ENCODE data around the gene GREM2. TPM values are rescaled to one million over a fixed set of nuclear protein-coding genes. Genes with fewer than 3 reads are reported as not detected.

GREM2 gene
- polyA plus RNA-seq, 2 of the 4 experiments (the other 2 are of a cell fraction), result 0.13 to 0.59 TPM

DNA sequence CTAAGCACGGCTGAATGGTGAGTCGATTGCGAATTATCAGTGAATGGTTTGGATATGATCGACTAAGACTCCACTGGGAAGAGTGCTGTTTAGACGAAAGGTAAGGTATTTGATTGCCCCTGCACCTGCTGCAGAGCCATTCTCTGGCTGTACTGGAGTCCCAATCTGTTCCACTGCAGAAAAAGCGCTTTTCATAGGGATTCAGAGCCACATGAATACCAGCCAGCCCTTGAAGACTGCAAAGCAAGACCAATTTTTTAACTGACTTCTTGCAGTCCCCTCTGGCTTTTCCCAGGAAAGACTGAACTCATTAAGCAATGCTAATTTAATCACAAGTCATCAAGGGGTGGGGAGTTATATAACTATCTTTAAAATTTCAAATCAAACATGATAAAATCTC, 1.3 kb downstream of the GREM2 start (continued):
- TF ChIP-seq, protein P1, sequence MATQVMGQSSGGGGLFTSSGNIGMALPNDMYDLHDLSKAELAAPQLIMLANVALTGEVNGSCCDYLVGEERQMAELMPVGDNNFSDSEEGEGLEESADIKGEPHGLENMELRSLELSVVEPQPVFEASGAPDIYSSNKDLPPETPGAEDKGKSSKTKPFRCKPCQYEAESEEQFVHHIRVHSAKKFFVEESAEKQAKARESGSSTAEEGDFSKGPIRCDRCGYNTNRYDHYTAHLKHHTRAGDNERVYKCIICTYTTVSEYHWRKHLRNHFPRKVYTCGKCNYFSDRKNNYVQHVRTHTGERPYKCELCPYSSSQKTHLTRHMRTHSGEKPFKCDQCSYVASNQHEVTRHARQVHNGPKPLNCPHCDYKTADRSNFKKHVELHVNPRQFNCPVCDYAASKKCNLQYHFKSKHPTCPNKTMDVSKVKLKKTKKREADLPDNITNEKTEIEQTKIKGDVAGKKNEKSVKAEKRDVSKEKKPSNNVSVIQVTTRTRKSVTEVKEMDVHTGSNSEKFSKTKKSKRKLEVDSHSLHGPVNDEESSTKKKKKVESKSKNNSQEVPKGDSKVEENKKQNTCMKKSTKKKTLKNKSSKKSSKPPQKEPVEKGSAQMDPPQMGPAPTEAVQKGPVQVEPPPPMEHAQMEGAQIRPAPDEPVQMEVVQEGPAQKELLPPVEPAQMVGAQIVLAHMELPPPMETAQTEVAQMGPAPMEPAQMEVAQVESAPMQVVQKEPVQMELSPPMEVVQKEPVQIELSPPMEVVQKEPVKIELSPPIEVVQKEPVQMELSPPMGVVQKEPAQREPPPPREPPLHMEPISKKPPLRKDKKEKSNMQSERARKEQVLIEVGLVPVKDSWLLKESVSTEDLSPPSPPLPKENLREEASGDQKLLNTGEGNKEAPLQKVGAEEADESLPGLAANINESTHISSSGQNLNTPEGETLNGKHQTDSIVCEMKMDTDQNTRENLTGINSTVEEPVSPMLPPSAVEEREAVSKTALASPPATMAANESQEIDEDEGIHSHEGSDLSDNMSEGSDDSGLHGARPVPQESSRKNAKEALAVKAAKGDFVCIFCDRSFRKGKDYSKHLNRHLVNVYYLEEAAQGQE (IDR thresholded peaks at IDR 0.05), result no peak

DNA sequence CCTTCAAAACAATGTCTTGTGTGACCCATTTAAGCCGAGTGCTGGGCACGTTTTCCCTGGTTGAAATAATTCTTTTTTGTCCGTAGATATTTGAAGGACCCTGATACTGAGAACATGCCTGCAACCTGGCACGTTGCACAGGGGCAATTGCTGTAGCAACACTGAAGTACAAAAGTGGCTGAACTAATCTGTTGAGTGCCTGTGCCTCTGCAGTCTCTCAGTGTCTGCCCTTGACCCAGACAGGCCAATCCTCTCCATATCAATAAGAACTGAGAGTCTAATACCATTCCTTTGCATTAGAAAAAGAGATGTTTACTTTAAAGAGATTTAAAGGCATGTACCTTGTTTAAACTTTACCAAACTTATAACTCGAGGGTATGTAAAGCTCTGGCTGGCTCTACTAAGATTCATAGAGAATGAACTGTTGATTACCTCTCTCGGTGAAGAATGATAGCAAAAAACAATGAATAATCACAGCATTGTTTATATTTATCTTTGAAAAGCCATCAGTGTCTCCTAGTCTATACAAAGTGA, 2.4 kb downstream of the GREM2 start:
- DNase-seq (ENCODE audit: low read depth in 1 of 2, low spot score in 1 of 2) (no peak), ATAC-seq (no peak), FAIRE-seq (no peak)
- ChIA-PET POLR2A (no interaction called here), CTCF (interaction anchor here (0.5 to 2.5 kb wide), 13 partner anchors 9 to 910 kb away, joined by 3 to 17 read pairs (median 5); partner anchors contain the start of gene FH)
- TF ChIP-seq, protein P2, sequence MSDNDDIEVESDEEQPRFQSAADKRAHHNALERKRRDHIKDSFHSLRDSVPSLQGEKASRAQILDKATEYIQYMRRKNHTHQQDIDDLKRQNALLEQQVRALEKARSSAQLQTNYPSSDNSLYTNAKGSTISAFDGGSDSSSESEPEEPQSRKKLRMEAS (IDR thresholded peaks at IDR 0.05), result no peak
- TF ChIP-seq SMC3 (IDR thresholded peaks at IDR 0.05), result no peak
- TF ChIP-seq JUNB (IDR thresholded peaks at IDR 0.05), result no peak
- TF ChIP-seq CBX8 (IDR thresholded peaks at IDR 0.05), result no peak
- TF ChIP-seq EHF (CRISPR knock-in tag; IDR thresholded peaks at IDR 0.05), result no peak
- TF ChIP-seq FOXS1 (CRISPR knock-in tag; IDR thresholded peaks at IDR 0.05), result no peak
- H3K4me1 ChIP-seq, result peaks cover 11% of the 10 kb centered on the region; the same call in 1 of the 3 replicates
- no peak overlapping the region for H3K4me2 ChIP-seq
- H3K4me3 ChIP-seq, result no peak overlapping the region
- WGBS (ENCODE audit: missing lambda C conversion rate), result 32% methylated on average over 6 of the region's 6 CpGs
- no peaks in the 10 kb centered on the region for H3K9me3 ChIP-seq
- no peak overlapping the region for H3K27ac ChIP-seq

DNA sequence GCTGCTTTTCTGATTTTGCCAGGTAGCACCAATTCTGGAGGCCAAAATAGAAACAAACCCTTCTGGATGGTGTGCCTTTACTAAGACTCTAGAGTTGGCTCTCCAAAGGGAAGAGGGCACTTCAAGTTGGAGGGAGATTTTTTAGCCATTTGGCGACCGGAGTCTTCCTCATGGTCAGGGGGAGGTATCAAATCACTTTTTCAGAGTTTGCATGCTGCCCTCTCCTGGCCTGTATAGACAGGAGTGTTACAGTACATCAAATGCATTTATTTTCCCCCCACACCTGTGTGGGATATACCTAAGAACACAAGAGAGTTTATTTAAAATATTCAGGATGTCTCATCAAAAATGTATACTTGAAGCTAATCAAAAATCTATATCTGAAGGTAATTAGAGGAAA, 3.2 kb downstream of the GREM2 start:
- POLR2A ChIA-PET, result no interaction called here
- no peaks in the 10 kb centered on the region for H3K9me3 ChIP-seq
- H3K27ac ChIP-seq, result peak overlapping the region in 1 of 2 experiments; percentile 52; a peak in 2 of 6 replicates
- DNase-seq (ENCODE audit: low read depth in 1 of 2, low spot score in 1 of 2), result peak; percentile 32 to 38
- H3K4me3 ChIP-seq, result no peak overlapping the region
- peaks cover 11% of the 10 kb centered on the region; the same call in 1 of the 3 replicates for H3K4me1 ChIP-seq
- FAIRE-seq, result no peak
- peak; percentile 58 to 73; a peak in 3 of 6 replicates for ATAC-seq
- 17% methylated on average over 2 of the region's 2 CpGs for WGBS (ENCODE audit: missing lambda C conversion rate)
- TF ChIP-seq, protein P2 (IDR thresholded peaks at IDR 0.05), result 0 out of 2 replicates have a peak, but pooled peaks have one; percentile 18
- TF ChIP-seq, protein P3, sequence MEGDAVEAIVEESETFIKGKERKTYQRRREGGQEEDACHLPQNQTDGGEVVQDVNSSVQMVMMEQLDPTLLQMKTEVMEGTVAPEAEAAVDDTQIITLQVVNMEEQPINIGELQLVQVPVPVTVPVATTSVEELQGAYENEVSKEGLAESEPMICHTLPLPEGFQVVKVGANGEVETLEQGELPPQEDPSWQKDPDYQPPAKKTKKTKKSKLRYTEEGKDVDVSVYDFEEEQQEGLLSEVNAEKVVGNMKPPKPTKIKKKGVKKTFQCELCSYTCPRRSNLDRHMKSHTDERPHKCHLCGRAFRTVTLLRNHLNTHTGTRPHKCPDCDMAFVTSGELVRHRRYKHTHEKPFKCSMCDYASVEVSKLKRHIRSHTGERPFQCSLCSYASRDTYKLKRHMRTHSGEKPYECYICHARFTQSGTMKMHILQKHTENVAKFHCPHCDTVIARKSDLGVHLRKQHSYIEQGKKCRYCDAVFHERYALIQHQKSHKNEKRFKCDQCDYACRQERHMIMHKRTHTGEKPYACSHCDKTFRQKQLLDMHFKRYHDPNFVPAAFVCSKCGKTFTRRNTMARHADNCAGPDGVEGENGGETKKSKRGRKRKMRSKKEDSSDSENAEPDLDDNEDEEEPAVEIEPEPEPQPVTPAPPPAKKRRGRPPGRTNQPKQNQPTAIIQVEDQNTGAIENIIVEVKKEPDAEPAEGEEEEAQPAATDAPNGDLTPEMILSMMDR (IDR thresholded peaks at IDR 0.05), result peak; percentile 80
- TF ChIP-seq SMC3 (IDR thresholded peaks at IDR 0.05) (peak; percentile 79), BHLHE40 (IDR thresholded peaks at IDR 0.05; ENCODE audit: low read depth, low read length) (no peak), RAD21 (conservative IDR thresholded peaks at IDR 0.05 in 1 of 2, IDR thresholded peaks at IDR 0.05 in 1 of 2) (peak; percentile 72 to 78)
- TF ChIP-seq, protein P4, sequence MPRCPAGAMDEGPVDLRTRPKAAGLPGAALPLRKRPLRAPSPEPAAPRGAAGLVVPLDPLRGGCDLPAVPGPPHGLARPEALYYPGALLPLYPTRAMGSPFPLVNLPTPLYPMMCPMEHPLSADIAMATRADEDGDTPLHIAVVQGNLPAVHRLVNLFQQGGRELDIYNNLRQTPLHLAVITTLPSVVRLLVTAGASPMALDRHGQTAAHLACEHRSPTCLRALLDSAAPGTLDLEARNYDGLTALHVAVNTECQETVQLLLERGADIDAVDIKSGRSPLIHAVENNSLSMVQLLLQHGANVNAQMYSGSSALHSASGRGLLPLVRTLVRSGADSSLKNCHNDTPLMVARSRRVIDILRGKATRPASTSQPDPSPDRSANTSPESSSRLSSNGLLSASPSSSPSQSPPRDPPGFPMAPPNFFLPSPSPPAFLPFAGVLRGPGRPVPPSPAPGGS (IDR thresholded peaks at IDR 0.05), result no peak
- CTCF ChIA-PET, result interaction anchor here (0.6 to 2.5 kb wide), 19 partner anchors 10 to 580 kb away, joined by 3 to 17 read pairs (median 4); no protein-coding TSS in a partner anchor
- H3K4me2 ChIP-seq, result peak overlapping the region; percentile 29; the same call in 2 of the 3 replicates

DNA sequence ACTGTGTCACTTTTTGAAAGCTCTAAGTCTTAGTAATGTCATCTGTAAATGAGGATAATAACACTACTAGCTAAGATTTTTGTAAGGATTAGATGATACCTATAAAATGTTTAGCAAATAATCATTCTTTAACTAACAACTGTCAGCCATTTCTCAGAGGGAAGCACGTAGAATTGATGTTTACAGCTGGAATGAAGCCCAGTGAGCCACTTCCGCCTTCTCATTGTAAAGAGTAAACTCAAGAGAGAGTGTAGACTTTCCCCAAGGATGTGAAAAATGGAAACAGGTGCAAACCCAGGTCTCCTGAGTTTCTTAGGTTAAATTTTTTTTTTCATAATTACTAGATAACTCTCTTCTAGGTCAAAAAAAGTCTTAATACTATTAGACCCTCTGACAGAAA, 4.9 kb downstream of the GREM2 start:
- CTCF ChIA-PET, result interaction anchor here (0.6 to 1.3 kb wide), 3 partner anchors 302 to 417 kb away, joined by 3 to 4 read pairs (median 4); no protein-coding TSS in a partner anchor
- Histone ChIP-seq H3K4me2 (no peak overlapping the region), H3K4me3 (no peak overlapping the region), H3K9me3 (no peaks in the 10 kb centered on the region), H3K4me1 (0 out of 3 replicates have a peak, but pooled peaks cover 6% of the 10 kb centered on the region), H3K27ac (no peak overlapping the region)
- TF ChIP-seq, protein P5, sequence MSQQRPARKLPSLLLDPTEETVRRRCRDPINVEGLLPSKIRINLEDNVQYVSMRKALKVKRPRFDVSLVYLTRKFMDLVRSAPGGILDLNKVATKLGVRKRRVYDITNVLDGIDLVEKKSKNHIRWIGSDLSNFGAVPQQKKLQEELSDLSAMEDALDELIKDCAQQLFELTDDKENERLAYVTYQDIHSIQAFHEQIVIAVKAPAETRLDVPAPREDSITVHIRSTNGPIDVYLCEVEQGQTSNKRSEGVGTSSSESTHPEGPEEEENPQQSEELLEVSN (IDR thresholded peaks at IDR 0.05; ENCODE audit: borderline replicate concordance, low read depth), result no peak
- TF ChIP-seq RFX5 (IDR thresholded peaks at IDR 0.05), result no peak
- TF ChIP-seq FOSB (CRISPR knock-in tag; IDR thresholded peaks at IDR 0.05), result no peak
- TF ChIP-seq NR3C1 (IDR thresholded peaks at IDR 0.05), result no peak
- ATAC-seq, result no peak
- POLR2A ChIA-PET, result no interaction called here
- no peak for DNase-seq (ENCODE audit: low read depth in 1 of 2, low spot score in 1 of 2)
- 64% methylated on average over 2 of the region's 2 CpGs for WGBS (ENCODE audit: missing lambda C conversion rate)
- FAIRE-seq, result no peak

Measured in A549 (cell line).